ENCODE measurements around the gene C6orf132. TPM values are rescaled to one million over a fixed set of nuclear protein-coding genes. Genes with fewer than 3 reads are reported as not detected.
"Not testable (repeated sequence)": the region's sequence is repeated elsewhere in the genome, so short reads cannot be mapped to it uniquely, and the experiment has no call there.

C6orf132 gene
- total RNA-seq, 1 donor from 2014 or later: 1.4 TPM

DNA sequence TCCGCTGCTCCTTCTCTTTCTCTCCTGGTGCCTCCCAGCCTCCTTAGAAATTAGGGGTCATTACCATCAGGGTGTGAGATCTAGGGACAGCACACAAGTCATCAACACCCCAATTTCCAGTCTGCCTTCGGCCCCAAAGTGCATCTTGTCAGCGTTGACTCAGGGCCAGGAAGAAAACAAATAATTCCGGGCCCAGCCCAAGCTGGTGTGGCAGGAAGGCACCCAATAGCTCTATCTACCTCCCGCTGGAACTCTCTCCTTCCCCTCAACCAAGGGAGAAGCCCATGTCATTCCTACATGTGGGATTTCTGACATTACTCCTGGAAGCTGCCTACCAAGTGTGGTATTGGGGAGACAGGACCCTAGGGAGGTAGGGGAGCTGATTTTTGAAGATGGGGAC is 11.5 kb upstream of the C6orf132 start:
- H3K27ac ChIP-seq (replicated peaks): no peak overlapping the region
- peaks cover 4% of the 10 kb centered on the region for H3K27me3 ChIP-seq (ENCODE audit: low read depth)
- peaks cover 8% of the 10 kb centered on the region for H3K4me1 ChIP-seq
- no peak overlapping the region for H3K4me3 ChIP-seq
- intact Hi-C loops (cut with micrococcal nuclease): no loop called here
- TF ChIP-seq, protein P1, sequence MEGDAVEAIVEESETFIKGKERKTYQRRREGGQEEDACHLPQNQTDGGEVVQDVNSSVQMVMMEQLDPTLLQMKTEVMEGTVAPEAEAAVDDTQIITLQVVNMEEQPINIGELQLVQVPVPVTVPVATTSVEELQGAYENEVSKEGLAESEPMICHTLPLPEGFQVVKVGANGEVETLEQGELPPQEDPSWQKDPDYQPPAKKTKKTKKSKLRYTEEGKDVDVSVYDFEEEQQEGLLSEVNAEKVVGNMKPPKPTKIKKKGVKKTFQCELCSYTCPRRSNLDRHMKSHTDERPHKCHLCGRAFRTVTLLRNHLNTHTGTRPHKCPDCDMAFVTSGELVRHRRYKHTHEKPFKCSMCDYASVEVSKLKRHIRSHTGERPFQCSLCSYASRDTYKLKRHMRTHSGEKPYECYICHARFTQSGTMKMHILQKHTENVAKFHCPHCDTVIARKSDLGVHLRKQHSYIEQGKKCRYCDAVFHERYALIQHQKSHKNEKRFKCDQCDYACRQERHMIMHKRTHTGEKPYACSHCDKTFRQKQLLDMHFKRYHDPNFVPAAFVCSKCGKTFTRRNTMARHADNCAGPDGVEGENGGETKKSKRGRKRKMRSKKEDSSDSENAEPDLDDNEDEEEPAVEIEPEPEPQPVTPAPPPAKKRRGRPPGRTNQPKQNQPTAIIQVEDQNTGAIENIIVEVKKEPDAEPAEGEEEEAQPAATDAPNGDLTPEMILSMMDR (IDR thresholded peaks at IDR 0.05; ENCODE audit: borderline replicate concordance): no peak
- no peaks in the 10 kb centered on the region for H3K9me3 ChIP-seq (replicated peaks)
- no peaks in the 10 kb centered on the region for H3K36me3 ChIP-seq
- no peak for DNase-seq

DNA sequence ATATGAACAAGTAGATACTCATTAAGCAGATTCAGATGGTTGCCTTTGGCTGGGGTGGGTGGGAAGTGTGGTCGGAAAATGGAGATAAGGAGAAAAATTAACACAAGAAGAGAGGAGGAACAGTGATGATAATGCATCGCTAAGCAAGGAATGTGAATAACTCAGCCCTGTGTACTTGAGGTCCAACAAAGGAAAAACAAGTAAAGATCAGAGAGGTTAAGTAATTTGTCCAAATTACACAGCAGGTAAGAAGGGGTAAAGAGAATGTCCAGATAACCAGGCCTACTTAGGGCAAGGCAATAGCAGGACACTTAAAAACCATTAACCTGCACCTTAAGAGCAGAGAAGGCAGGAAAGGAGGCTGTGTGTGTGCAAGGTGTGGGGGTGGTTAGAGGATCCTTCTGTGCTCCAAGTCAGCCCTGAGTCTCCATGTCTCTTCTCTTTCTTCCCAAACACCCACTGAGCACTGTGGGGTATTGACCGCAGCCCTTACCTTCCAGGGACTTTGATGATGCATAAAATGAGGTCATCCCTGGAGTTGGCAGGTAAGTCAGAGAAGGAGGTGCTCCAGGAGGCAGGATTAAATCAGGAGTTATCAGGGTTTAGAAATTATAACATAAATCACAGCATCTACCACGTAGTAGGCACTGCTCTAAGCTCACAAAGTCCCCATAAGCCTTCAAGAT is 10.3 kb upstream of the C6orf132 start:
- H3K36me3 ChIP-seq; H3K27me3 ChIP-seq (ENCODE audit: low read depth); H3K4me1 ChIP-seq; H3K27ac ChIP-seq (replicated peaks); H3K9me3 ChIP-seq (replicated peaks); intact Hi-C loops (cut with micrococcal nuclease); DNase-seq; H3K4me3 ChIP-seq: not testable (repeated sequence)

DNA sequence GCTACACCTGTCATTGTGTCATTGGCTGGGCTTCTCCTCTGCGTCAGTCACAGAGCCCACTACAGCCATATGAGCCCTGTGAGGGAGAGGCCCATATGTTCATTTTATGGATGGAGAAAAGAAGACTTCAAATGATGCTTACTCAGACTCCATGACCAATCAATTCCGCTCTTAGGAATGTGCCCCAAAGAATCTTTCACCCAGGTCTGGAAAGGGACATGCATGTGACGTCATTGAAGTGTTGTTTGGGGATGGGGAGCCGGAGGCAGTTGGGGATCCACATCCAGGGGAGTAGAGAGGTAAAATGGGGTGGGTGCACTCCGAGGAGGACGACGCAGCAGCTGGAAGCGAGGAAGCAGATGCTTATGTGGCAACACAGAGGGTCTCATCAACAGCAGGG is 9.6 kb upstream of the C6orf132 start:
- TF ChIP-seq, protein P1 (IDR thresholded peaks at IDR 0.05; ENCODE audit: borderline replicate concordance): no peak
- Histone ChIP-seq H3K4me3 (no peak overlapping the region), H3K4me1 (no peaks in the 10 kb centered on the region), H3K36me3 (no peaks in the 10 kb centered on the region), H3K27me3 (ENCODE audit: low read depth) (peaks cover 4% of the 10 kb centered on the region), H3K27ac (replicated peaks) (no peak overlapping the region), H3K9me3 (replicated peaks) (no peaks in the 10 kb centered on the region)
- intact Hi-C loops (cut with micrococcal nuclease): no loop called here
- no peak for DNase-seq

DNA sequence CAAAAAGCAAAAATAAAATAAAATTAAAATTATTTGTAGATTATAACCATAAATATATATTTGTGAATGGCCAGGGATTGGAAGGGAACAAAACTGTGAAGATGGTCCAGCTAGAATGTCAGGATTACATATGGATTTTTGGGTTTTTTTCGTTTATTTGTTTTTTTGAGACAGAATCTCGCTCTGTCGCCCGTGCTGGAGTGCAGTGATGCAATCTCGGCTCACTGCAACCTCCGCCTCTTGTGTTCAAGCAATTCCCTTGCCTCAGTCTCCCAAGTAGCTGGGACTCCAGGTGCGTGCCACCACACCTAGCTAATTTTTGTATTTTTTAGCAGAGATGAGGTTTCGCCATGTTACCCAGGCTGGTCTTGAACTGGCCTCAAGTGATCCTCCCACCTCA is 7.8 kb upstream of the C6orf132 start:
- peaks cover 2% of the 10 kb centered on the region for H3K27me3 ChIP-seq (ENCODE audit: low read depth)
- H3K4me3 ChIP-seq: no peak overlapping the region
- H3K36me3 ChIP-seq: no peaks in the 10 kb centered on the region
- H3K27ac ChIP-seq (replicated peaks): no peak overlapping the region
- no peaks in the 10 kb centered on the region for H3K9me3 ChIP-seq (replicated peaks)
- DNase-seq: no peak
- TF ChIP-seq, protein P1 (IDR thresholded peaks at IDR 0.05; ENCODE audit: borderline replicate concordance): no peak
- no peaks in the 10 kb centered on the region for H3K4me1 ChIP-seq
- intact Hi-C loops (cut with micrococcal nuclease): no loop called here

DNA sequence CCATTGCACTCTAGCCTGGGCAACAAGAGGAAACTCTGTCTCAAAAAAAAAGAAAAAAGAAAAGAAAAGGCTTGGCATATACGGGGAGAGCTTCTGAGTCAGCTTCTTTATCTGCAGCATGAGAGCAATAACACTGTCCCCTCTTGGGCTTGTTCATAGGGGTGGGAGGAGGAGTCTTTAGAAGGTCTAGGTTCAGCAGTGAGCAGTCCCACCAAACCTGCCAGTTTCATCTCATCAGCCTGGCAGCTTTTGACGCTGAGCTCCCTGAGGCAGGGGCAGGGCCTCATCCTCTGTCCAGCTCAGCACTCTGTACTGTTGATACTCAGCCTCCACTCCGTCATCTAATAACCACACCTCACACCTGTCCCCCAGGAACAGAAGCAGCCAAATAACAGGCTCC is 5.6 kb upstream of the C6orf132 start:
- H3K4me3 ChIP-seq: no peak overlapping the region
- intact Hi-C loops (cut with micrococcal nuclease): no loop called here
- no peak for DNase-seq
- no peaks in the 10 kb centered on the region for H3K36me3 ChIP-seq
- no peak overlapping the region for H3K27ac ChIP-seq (replicated peaks)
- H3K27me3 ChIP-seq (ENCODE audit: low read depth): peaks cover 12% of the 10 kb centered on the region
- no peaks in the 10 kb centered on the region for H3K9me3 ChIP-seq (replicated peaks)
- TF ChIP-seq, protein P1 (IDR thresholded peaks at IDR 0.05; ENCODE audit: borderline replicate concordance): no peak
- H3K4me1 ChIP-seq: no peaks in the 10 kb centered on the region

DNA sequence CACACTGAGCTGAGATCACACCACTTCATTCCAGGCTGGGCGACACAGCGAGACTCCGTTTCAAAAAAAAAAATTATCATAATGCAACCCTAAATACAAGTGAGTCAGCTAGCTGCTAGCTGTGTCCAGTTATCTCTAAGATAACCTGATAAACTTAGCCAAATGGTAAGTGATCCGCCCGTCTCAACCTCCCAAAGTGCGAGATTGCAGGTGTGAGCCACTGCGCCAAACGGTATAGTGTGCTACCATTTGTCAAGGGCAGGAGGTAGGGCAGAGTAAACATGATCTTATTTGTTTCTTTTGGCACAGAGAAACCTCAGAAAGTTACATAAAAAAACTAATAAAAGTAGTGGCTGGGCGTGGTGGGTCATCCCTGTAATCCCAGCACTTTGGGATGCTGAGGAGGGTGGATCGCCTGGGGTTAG is 4.7 kb upstream of the C6orf132 start:
- Histone ChIP-seq H3K9me3 (replicated peaks) (no peaks in the 10 kb centered on the region), H3K27ac (replicated peaks) (no peak overlapping the region), H3K36me3 (no peaks in the 10 kb centered on the region), H3K4me3 (no peak overlapping the region), H3K4me1 (peaks cover 7% of the 10 kb centered on the region), H3K27me3 (ENCODE audit: low read depth) (peaks cover 21% of the 10 kb centered on the region)
- TF ChIP-seq, protein P1 (IDR thresholded peaks at IDR 0.05; ENCODE audit: borderline replicate concordance): no peak
- intact Hi-C loops (cut with micrococcal nuclease): no loop called here
- DNase-seq: no peak
